Measurements from ENCODE around the gene ARF3.
A peak's percentile ranks its signal among the peaks of the same experiment; 100 is the strongest.

ARF3 gene

DNA sequence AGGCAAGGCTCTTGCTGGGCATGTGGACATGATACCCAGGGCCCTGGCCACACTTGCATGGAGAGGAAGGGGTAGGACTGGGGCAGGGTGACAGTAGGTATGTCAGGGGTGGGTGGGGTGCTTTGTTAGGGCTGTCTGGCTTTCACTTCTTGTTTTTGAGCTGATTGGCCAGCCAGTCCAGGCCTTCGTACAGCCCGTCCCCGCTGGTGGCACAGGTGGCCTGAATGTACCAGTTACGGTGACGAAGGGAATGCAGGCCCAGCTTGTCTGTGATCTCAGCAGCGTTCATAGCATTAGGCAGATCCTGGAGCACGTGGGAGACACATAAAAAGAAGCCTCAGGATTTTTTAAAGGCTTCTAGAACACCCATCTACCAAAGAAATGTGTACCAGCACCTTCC is 18.5 kb downstream of the ARF3 start:
- DNase-seq (ENCODE audit: low read depth): no peak
- TF ChIP-seq, protein P1, sequence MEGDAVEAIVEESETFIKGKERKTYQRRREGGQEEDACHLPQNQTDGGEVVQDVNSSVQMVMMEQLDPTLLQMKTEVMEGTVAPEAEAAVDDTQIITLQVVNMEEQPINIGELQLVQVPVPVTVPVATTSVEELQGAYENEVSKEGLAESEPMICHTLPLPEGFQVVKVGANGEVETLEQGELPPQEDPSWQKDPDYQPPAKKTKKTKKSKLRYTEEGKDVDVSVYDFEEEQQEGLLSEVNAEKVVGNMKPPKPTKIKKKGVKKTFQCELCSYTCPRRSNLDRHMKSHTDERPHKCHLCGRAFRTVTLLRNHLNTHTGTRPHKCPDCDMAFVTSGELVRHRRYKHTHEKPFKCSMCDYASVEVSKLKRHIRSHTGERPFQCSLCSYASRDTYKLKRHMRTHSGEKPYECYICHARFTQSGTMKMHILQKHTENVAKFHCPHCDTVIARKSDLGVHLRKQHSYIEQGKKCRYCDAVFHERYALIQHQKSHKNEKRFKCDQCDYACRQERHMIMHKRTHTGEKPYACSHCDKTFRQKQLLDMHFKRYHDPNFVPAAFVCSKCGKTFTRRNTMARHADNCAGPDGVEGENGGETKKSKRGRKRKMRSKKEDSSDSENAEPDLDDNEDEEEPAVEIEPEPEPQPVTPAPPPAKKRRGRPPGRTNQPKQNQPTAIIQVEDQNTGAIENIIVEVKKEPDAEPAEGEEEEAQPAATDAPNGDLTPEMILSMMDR (IDR thresholded peaks at IDR 0.05; ENCODE audit: control insufficient read depth, extremely low read depth, insufficient read depth): no peak
- no peak overlapping the region for H3K4me3 ChIP-seq (ENCODE audit: low read depth, low read length)

DNA sequence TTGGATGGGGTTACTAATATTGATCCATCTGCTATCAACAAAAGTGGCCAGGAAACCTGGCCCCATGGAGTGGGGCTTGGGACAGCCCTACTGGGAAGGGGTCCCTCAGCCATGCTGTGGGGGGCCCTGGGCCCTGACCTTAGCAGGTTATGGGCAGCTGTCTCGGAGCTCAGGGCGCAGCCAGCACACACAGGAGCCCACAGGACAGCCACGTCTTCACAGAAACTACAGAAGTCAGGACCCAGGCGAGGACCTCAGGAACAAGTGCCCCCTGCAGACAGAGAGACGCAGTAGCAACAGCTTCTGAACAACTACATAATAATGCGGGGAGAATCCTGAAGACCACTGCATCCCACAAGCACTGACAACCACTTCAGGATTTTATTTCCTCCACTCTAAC is 20.1 kb downstream of the ARF3 start:
- TF ChIP-seq, protein P1 (IDR thresholded peaks at IDR 0.05; ENCODE audit: control insufficient read depth, extremely low read depth, insufficient read depth): peak; percentile 8; the same call in 1 of the 2 replicates
- DNase-seq (ENCODE audit: low read depth): no peak
- no peak overlapping the region for H3K4me3 ChIP-seq (ENCODE audit: low read depth, low read length)

- TF ChIP-seq, protein P1 (IDR thresholded peaks at IDR 0.05; ENCODE audit: control insufficient read depth, extremely low read depth, insufficient read depth): peak; percentile 91
- H3K4me3 ChIP-seq (ENCODE audit: low read depth, low read length): no peak overlapping the region
- DNase-seq (ENCODE audit: low read depth): no peak
Measured at GRCh38 chr12:48936379-48936979, 20.8 kb downstream of the ARF3 start.

GRCh38 chr12:48934312-48934706 is 23.0 kb downstream of the ARF3 start:
- H3K4me3 ChIP-seq (ENCODE audit: low read depth, low read length): no peak overlapping the region
- TF ChIP-seq, protein P1 (IDR thresholded peaks at IDR 0.05; ENCODE audit: control insufficient read depth, extremely low read depth, insufficient read depth): peak; percentile 40
- DNase-seq (ENCODE audit: low read depth): no peak

DNA sequence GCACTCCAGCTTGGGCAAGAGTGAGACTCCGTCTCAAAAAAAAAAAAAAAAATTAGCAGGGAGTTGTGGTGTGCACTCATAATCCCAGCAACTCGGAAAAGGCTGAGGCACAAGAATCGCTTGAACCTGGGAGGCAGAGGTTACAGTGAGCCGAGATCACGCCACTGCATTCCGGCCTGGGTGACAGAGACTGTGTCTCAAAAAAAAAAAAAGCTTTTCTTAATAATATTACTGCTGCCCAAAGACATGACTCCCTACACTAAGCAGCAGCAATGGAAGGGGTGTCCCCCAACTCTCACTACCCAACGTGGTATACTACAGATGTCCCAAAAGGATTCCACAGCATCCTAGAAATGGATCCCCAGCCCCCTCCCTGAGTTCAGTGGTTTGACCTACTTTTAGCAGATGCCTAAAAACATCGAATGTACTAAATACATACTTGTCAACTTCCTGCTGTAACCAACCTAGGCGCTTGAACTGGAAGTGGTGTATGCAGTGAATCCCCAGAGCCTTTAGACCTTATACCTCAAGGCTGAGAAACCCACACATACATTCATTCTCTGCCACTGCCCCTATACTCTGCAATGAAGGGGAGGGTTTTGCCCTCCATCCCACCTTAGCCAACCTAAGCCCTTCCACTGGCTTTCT is 23.5 kb downstream of the ARF3 start:
- no peak for DNase-seq (ENCODE audit: low read depth)
- no peak overlapping the region for H3K4me3 ChIP-seq (ENCODE audit: low read depth, low read length)
- TF ChIP-seq, protein P1 (IDR thresholded peaks at IDR 0.05; ENCODE audit: control insufficient read depth, extremely low read depth, insufficient read depth): no peak

DNA sequence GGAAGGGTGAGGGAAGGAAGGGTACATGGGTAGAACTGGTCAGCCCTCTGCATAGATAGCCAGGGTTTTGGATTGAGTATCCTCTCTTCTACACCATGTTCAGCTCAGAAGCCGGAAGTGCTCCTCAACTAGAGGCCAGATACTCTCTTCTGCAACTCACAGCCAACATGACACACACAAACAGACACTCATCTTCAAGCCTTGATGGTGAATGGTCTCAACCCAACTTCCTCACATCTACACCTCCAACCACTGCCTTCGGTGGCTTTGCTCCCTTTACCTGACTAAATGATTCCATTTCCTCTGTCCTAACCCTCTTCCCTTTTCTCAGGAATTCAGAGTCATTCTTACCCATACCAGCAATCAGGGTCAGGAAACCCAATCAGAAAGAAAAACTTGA is 24.4 kb downstream of the ARF3 start:
- H3K4me3 ChIP-seq (ENCODE audit: low read depth, low read length): no peak overlapping the region
- no peak for DNase-seq (ENCODE audit: low read depth)
- TF ChIP-seq, protein P1 (IDR thresholded peaks at IDR 0.05; ENCODE audit: control insufficient read depth, extremely low read depth, insufficient read depth): no peak

DNA sequence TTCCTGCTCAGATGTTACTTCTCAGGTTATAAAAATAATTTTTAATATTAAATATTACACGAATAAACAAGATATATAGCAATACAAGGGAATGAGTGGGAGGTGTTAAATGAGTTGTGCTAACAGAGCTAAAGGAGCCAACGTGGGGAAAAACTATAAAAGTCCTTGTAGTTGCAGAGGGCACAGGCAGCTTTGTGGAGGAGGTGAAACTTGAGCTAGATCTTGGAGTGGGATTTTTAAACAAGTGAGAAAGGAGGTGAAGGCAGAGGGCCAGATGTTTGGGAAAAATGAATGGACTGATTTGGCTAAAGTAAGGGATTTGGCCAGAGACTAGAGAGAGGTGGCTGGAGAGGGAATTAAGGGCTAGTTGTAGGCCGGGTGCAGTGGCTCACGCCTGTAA is 26.8 kb downstream of the ARF3 start:
- TF ChIP-seq, protein P1 (IDR thresholded peaks at IDR 0.05; ENCODE audit: control insufficient read depth, extremely low read depth, insufficient read depth): no peak
- no peak for DNase-seq (ENCODE audit: low read depth)
- H3K4me3 ChIP-seq (ENCODE audit: low read depth, low read length): no peak overlapping the region

All from LNCaP clone FGC (cell line).